Measurements from ENCODE around the gene CTDSPL.

CTDSPL gene

DNA sequence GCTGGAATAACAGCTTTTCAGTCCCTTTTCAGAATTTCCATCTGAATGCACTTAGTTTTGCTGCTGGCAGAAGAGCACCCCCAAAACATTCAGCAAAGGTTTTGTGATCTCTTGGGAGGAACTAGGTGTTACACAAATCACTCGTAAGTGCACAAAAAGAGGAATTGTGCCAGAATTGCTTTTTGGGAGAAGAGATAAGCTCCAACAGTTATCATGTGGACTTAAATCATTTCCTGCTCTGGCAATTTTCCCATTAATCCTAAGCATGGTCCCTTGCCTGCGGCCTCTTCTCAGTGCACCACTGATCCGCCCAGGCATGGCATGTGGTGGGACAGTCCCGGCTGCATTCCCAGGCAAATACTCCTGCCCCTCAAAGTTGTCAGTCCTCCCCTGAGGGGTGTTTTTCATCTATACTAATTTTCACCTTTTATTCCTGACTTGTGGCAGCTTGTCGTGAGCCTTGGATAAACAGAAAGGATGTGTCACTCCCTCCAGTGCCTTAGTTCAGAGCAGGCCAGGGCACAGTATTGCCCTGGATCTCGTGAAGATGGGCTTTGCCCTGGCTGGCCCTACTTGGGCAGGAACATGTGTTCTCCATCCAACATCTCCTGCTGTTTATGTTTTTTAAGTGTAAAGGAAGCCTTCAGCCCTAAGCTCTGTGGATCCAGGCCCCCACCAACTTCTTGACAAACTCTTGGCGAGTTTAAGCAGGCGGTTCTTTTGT, 84.3 kb downstream of the CTDSPL start:
- no peak for DNase-seq

DNA sequence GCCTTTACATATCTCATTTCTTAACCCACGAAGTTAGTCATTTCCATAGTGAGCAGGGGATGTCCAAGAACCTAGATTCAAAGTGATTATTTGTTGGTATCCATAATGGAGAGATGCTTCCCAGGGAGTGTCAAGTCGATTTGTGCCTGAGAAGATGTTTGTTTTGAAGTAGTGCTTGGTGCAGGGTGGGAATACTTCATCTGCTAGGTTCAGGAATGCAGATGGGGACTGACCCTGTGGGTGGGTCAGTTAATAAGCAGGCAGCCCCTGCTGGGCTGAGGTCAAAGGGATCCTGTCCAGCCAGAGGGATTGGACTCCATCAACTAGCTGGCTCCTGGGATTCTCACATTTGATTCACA, 84.8 kb downstream of the CTDSPL start:
- DNase-seq = no peak

DNA sequence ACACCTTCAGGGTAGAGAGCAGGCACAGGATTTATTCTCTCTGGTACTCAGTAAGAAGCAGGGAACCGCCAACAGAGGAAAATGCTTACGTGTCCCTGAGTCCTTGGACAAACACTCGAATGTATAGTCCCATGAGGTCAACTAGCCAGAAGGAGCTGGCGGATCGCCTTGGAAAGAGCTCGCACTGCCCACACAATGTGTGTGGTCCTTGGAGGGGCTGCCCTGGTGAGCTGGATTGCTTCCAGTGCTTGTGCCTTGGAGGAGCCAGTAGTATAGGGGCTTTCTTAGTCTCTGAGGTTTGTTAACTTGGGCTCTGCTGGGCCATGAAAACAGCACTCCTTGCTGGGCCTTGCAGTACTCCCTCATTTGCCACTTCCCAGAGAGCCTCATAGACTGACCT, 88.2 kb downstream of the CTDSPL start:
- no peak for DNase-seq

DNA sequence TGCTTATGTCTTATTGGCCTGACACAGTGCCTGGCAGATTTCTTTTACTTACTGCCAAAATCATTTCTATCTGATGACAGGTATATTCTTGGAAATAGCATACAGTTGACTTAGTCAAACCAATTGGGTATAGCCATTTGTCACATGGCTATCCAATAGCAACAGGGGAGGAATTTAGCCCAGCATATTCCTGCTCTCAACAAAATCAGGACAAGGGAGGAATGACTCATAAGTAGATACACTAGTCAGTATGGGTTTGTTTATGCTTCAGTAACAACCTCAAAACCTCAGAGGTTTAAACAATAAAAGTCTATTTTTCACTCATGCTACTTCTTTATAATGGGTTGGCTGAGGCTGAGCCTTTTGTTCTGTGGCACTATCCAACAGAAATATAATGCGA, 90.9 kb downstream of the CTDSPL start:
- no peak for DNase-seq

DNA sequence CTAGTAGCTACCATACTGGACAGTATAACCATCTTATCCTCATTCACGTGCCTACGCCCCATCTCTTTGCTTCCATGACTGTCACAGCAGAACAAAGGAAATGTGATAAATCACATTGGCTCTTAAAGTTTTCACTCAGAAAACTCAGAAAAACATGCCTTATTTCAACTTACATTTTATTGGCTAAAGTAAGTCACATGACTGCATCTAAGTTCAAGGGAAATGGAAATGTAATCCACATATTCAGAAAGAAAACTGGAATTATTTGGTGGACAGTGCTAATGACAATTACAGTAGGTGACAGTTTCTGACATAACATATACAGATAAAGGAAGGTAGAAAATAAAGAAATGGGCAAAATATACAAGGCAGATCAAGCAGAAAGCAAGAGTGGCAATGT, 91.5 kb downstream of the CTDSPL start:
- DNase-seq = no peak

DNA sequence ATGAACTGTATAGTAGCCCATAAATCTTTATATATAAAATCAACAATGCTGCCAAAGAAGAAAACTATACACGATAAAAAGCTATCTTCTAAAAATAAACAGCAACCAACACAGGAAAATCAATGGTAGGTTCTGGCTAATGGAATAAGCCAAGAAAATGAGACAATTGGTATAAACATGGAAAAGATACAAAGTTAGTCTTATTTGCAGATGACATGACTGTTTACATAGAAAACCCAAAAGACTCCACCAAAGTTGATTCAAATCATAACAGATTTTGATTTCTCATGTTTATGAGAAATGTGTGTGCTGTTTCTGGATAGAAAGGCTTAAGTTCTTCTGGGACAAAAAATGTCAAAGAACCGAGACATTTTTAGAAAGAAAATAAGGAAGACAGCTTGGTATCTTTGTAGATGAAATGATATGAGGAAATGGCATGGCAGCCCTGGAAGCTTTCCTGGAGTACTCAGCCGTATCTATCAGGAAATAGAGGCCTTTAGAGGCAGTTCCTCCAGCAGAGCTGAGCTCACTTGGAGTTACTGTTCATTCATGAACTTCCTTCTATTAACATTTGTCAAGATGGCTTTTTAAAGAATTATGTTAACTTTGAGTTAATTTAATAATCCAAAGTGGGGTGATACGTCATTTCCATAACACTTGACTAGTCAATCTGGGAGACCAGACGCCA, 92.2 kb downstream of the CTDSPL start:
- no peak for DNase-seq

DNA sequence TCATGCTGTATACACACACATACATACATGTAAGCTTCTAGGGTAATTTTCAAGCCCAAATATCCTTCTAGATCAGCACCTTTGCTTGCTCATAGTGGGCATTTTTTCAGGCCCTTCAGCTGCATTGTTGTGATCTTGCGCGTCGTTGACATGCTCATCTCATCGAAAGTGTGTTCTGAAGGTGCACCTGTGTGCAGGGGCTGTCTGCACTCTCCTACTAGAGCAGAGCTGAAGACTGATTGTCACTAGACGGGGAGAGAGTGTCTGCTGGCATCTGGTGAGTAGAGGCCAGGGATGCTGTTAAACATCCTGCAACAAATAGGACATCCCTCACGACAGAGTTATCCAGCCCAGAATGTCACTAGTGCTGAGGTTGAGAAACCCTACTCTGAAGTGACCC, 93.2 kb downstream of the CTDSPL start:
- DNase-seq = no peak

DNA sequence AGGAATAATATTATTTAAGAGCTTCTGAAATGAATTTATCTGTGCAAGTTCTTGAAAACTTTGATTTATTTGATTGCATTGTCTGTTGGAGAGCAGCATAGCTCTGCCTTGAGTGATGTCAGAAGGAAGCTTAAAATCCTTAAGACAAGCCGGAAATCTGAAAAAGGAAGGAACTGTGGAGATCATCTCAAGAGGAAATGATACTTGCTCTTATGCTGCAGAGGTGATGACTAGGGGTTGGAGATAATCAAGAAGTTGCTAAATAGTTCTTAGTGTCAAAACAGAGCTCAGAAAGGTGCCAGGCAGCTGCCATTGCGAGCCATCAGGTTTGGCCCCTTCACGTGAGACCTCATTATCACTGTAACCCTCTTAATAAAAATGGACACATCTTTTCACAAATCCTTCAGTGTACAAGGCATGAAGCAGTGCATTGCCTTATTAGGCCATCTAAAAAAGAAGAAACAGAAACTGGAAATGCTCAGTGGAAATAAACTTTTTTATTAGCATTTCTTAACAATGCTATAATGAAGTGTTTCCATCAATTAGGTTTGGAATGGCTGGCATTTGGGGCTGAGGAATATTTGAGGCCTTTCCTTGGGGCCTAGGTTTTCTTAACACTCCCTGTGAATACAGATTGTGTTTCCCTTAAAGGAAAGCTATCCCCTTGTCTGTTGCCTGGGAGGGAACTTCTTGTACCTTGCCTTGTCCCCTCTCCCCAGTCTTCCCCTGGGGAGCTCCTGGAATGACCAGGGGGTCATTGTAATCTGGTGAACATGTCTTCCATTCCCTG, 94.4 kb downstream of the CTDSPL start:
- no peak for DNase-seq

DNA sequence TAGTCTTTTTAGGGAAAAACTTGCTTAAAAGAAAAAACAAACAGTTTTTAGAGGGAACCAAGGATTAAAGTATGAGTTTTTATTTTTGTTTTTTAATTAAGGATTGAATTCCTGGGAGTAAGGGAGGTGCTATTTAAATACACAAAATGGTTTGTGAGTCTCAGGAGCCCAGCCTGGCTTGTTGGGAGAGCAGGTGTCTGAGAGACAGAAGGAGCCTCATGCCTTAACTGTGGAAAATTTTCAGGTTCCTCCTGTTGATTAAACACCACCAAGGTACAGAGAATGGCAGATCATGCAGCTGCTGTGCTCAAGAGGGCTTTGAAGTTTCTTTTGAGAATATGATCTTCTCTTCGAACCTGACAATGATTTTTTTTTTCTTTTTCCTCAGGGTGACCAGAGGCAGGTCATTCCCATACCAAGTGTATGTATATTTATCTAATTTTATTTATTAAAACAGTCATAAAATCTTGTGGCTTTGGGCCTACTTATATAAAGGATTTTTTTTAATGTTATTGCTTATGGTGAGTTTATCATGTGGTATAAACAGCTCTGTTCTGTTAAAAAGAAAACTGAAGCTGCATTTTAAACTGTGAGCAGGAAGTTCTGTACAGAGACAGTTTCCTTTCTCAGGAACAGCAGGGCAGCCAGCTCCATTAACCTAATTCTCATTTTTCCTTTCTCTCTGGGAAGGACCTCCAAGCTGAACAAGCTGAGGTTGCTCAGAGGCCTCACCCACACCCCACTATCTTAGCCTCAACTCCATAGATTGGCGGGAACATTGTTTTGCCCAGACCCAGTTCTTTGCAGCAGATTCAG, 95.3 kb downstream of the CTDSPL start:
- peak in 2 of 6 experiments; percentile 37 to 39 for DNase-seq

DNA sequence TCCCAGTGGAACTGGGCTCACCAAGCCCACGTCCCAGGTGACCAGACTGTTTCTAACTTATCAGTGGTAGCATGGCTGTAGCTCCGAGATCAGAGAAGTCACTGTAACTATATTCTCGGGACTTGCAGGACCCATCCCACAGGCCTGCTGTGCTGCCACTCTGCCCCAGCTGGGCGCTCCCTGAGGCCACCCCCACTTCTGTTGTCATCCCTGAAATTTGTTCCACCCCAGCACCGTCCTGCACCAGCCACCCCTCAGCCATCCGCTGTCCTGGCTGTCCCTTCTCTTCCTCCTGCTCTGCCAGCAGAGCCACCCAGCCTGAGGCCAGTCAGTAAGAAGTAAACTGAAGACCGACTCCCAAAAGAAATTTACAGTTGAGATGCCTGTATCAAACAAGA, 95.9 kb downstream of the CTDSPL start:
- peak in 1 of 6 experiments; percentile 30 for DNase-seq

DNA sequence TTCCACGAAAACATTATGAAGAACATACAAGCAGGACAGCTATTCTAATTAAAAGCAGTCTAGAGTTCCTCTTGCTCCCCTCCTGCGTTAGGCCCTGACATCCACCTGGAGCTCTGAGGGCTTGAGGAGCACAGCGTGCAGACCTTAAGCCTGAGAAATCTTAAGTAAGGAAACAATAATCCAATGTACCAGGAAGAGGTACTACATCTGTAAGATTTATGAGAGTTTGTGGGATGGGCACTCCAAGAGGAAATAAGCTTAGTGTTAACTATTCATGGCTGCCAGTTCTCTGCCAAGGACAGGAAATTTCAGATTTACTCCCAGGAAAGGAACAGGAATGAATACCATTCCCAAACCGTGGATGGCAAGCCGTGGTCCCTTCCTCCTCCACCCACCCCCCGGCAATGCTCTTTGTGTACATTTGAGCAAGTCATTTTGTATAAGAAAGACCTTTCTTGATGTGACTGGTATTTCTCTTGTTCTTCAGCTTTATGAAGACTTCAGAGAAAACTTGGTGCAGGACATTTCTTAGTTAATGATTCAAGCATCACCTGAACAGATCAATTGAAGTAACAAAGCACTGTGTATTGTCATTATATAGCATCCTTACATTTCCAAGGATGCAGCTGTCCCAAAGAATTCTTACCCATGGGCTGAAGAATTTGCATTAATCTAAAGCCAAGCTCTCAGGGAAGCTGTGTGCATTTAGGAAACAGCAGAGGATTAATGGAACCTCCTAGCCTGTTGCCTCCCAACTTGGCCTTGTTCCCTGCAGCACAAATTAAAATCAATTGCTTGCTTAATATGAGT, 100.1 kb downstream of the CTDSPL start:
- DNase-seq = no peak

DNA sequence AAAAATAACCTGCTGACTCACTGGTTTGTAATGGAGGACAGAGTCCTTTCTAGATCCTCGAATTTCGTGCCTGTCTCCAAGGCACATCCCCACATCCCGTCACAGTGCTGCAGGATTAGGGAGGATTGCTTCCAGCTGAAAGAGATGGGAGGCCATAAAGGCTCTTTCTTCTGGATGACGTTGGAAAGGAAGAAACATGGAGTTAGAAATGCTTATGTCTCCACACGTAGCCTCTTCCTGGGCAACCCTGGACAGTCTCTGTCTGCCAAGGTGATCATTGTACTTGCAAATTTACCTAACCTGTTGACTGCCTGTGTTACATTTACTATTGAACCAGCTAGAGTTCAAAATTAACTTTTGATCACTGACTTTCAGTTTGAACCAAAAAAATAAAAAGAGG, 101.3 kb downstream of the CTDSPL start:
- DNase-seq = no peak

DNA sequence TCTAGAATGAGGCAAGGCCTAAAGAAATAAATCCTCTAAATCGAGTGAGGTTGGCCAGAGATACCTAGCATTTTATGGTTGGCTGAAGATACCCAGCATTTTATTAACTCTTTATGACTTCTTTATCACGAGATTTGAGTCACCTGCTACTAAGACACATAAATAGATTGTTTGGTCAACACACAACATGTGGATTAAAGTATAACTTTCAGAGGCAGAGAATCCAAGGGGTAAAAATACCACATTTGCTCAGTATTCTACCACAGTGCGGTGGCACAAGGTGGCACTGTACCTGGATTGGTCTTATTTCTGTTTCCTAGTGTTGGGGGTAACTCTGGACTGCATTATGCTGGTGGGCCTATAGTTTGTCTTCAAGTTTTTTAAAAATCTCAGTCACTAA, 102.0 kb downstream of the CTDSPL start:
- DNase-seq = no peak

DNA sequence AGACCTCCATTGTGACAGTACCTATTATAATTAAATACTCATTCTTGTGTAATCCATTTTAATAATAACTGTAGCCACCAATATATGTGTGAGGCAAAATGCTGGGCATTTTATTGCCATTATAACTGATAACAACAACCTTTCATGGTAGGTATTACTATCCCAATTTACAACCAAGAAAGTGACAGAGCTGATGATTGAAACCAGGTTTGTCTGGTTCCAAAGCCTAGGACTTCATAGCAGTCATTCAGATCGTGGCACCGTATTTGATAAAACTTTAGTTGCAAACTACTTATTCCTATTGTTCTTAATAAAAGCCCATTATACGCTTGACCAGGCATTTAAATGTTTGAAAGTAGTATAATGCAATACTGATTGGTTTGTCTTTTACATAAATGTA, 102.5 kb downstream of the CTDSPL start:
- DNase-seq = no peak

DNA sequence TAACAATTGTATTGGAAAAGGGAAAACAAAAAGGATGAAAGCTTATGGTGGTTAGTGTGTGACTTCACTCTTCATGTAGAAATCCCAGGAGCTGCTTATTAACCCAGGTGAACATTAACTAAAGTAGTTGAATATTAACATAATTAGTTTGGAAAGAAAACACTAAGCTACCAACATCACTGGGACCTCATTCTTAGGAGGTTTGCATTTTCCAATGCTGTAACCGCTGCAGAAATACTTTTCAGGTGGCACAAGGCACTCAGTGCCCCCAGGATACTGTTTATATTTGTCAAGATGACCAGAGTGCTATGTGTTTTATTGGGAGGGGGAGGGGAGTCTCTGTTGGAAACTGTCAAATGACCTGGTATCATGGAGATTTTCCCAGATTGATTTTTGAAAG, 103.0 kb downstream of the CTDSPL start:
- no peak for DNase-seq

DNA sequence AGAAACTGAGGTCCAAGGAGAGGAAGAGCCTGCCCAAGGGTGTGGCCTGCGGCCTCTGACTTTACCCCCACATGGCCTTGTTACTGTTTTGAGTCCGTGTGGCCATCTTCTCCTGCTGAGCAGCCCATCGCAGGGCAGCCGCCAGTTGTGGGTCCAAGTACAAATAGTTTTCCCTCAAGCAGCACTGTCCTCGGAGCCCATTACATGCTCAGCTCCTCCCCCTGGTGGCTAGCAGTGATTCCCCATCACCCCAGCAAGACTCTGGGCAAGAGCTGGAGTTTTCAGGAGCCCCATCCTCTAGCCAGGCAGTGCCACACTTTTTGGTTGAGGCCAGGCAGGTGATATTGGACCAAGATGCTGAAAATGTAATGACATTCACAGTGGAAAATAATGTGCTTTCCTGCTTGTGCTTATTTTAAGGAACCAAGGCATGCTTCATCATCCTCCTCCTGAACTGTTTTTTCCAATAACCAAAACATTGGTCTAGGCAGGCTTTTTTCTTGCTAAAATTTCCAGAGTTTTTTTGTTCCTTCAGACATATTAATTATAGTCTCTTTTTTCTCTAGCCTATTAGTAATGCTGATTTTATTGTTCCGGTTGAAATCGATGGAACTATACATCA, 105.7 kb downstream of the CTDSPL start:
- peak; percentile 16 to 61 (median 44) for DNase-seq

DNA sequence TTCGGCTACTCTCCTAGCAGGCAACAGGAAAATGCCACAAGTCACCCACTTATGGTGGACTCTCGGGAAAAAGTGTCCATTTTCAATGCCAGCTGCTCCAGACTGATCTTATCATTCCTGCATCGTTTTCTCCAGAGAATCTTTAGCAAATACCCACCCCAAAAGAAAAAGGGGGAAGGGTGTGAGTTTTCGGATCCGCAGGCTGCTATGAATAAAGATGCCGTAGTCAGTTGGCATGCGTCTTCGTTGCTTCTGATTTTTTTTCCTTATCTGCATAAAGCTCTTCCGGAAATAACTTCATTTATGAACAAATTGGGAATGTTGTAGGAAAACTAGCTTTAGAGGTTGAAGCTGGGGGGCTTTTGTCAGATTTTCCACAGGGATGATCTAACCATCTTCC, 106.5 kb downstream of the CTDSPL start:
- DNase-seq = no peak

DNA sequence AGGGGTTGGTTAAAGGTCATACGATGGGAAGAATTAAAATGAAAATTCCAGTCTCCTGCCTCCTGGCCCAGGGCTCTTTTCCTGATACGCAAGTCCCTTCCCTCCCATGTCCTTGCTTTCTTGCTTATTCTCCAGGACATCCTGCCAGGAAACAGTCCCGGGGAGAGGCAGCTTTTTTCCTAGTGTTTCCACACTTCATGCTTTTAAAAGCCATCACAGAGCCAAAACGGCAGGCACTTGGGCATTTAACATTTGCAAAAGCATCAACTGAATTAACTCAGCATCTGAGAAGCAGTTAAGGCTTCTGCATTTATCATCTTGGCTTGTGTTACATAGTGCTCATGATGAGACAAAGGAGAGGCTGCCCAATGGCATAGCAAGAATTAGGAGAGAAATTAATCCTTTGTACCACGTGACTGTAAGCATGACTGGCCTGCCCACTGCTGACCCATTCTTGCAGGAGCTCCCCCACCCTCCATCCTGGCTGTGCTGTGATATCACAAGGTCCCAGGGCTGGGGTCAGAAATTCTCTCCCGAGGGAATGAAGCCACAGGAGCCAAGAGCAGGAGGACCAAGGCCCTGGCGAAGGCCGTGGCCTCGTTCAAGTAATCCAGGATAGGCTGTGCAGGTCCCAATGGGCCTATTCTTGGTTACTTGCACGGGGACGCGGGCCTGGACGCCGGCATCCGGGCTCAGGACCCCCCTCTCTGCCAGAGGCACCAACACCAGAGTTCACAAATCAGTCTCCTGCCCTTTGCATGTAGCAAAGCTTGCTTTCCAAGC, 107.3 kb downstream of the CTDSPL start:
- no peak for DNase-seq

DNA sequence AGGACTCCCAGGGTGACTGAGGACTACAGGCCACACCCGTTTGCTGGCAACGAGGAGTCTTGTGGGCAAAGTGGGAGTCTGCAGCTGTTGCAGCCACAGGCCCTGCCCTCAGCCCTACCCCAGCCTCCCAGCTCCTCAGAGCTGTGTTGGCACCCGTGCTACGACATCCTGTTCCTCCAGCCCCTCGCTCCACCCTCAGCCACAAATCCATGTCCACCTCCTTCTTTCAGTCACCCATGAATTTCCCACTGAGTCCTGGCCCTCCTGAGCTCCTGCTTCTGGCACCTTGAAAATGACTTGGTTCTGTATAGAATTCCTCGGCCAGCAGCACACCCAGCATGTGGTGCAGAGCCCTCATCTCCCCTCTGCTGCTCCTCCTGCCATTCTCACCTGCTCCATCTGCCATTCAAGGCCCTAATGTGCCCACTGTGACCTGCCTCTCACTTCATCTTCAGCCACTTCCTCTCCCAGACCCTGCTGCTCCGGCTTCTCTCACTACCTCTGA, 108.0 kb downstream of the CTDSPL start:
- DNase-seq = no peak

DNA sequence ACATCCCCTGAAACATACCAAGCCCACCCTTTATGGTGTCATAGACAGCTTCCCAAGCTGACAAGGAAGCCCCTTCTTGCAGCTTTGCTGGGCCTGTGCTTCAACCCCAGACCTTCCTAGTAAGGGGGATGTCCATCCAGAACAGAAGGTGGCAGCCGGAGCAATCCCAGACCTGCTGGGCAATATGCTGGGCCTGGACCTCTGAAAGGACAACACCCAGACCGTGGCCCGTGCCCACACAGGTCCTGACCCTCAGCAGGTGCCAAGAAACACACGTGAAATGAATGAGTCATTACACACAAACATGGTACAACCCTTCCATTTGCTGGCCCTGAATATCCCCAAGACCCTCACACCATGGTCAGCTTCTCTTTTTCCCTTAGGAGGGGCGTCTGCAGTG, 109.1 kb downstream of the CTDSPL start:
- DNase-seq = no peak

DNA sequence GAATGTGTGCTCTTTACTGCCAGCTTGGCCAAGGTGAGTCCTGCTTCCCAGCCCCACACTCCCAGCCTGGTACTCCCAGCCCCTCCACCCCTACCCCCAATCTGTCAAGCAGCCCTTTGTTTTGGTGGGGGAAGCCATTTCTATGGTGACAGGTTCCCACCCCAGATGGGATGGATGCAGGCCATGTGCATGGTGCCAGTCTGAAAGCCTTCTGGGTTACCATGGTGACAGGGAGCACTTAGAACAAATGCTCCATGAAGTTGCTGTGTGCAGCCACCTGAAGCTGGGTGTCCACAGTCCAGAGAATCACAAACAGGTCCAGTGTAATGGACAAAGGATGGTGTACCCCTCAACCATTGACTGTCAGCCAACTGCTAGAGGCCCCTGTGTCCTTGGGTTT, 109.8 kb downstream of the CTDSPL start:
- no peak for DNase-seq
